Endodermal cell (in vitro differentiated cells): ENCODE measurements around the gene GBF1. TPM values are rescaled to one million over a fixed set of nuclear protein-coding genes. Genes with fewer than 3 reads are reported as not detected.
A peak's percentile ranks its signal among the peaks of the same experiment; 100 is the strongest.

Experiments used
- DNase-seq: peaks from one replicate; pipeline ENCODE4 v3.0.0-alpha.2; 2017
- H3K27ac ChIP-seq: 2 replicates; pipeline ENCODE4 v1.5.1; 2013; ENCODE audit warnings: mild to moderate bottlenecking, low read depth, low read length, moderate library complexity
- H3K27me3 ChIP-seq: 2 replicates; pipeline ENCODE4 v1.6.1; 2013; ENCODE audit warnings: mild to moderate bottlenecking, low read length, moderate library complexity; ENCODE audit not compliant: insufficient read depth, control insufficient read depth, poor library complexity, severe bottlenecking
- H3K36me3 ChIP-seq: 2 replicates; pipeline ENCODE4 v1.7.0; 2013; ENCODE audit warnings: mild to moderate bottlenecking, low read length, moderate library complexity; ENCODE audit not compliant: control insufficient read depth, insufficient read depth
- H3K4me1 ChIP-seq: one replicate; pipeline ENCODE4 v1.7.0; 2013; ENCODE audit warnings: low read length; ENCODE audit not compliant: control insufficient read depth, insufficient read depth
- H3K4me3 ChIP-seq: 2 replicates; pipeline ENCODE4 v1.5.1; 2013; ENCODE audit warnings: mild to moderate bottlenecking, low read length, moderate library complexity
- H3K9ac ChIP-seq: 2 replicates; pipeline ENCODE4 v1.6.1; 2013; ENCODE audit warnings: mild to moderate bottlenecking, low read length, moderate library complexity; ENCODE audit not compliant: poor library complexity, severe bottlenecking; ENCODE audit errors: extremely low read depth
- H3K9me3 ChIP-seq: 2 replicates; pipeline ENCODE4 v1.6.1; 2013; ENCODE audit warnings: mild to moderate bottlenecking, low read length, moderate library complexity; ENCODE audit not compliant: control insufficient read depth
- H3K27ac Mint-ChIP-seq: 2 replicates; pipeline ENCODE4 v1.8.0; 2020; ENCODE audit warnings: mixed read lengths
- H3K27me3 Mint-ChIP-seq: 2 replicates; pipeline ENCODE4 v1.8.0; 2021; ENCODE audit warnings: mild to moderate bottlenecking, mixed read lengths; ENCODE audit not compliant: insufficient read depth
- H3K36me3 Mint-ChIP-seq: 2 replicates; pipeline ENCODE4 v1.8.0; 2020; ENCODE audit warnings: low read depth, mixed read lengths
- H3K4me1 Mint-ChIP-seq: 2 replicates; pipeline ENCODE4 v1.8.0; 2020; ENCODE audit warnings: mixed read lengths
- H3K4me3 Mint-ChIP-seq: 2 replicates; pipeline ENCODE4 v1.8.0; 2020; ENCODE audit warnings: mild to moderate bottlenecking, moderate library complexity, mixed read lengths
- H3K9me3 Mint-ChIP-seq: 2 replicates; pipeline ENCODE4 v1.8.0; 2020; ENCODE audit warnings: mild to moderate bottlenecking, mixed read lengths
- WGBS, 2 experiments: methylation state at CpG; one replicate each; pipeline versions ENCODE4 v1.1.5 to v1.1.7; 2013; ENCODE audit warnings: missing lambda C conversion rate in 2 of 2, mixed read lengths in 1 of 2; ENCODE audit not compliant: insufficient coverage in 1 of 2, insufficient read length in 1 of 2; 5-methylcytosine and 5-hydroxymethylcytosine counted together
- total RNA-seq, 2 donors: library from RNA; stranded (reverse); fragmentation: NEBNext Ultra II Directional in 1 of 2; extraction: Animal tissue kit (Norgen Biotek cat#: 25700) in 1 of 2; gene quantifications; 2 replicates in 1 of 2; 3 replicates in 1 of 2; pipeline ENCODE4 v1.2.1, GENCODE V29; 2021
- TF ChIP-seq, protein P1 (sequence below): fragments of 200-600 bp; sonication (generic); conservative IDR thresholded peaks from 2 replicates; pipeline ENCODE4 v1.5.0; 2021; ENCODE audit warnings: antibody characterized with exemption, mild to moderate bottlenecking

The GBF1 gene
- total RNA-seq, 2 donors from 2014 or later = 31.1 to 31.4 TPM

DNA sequence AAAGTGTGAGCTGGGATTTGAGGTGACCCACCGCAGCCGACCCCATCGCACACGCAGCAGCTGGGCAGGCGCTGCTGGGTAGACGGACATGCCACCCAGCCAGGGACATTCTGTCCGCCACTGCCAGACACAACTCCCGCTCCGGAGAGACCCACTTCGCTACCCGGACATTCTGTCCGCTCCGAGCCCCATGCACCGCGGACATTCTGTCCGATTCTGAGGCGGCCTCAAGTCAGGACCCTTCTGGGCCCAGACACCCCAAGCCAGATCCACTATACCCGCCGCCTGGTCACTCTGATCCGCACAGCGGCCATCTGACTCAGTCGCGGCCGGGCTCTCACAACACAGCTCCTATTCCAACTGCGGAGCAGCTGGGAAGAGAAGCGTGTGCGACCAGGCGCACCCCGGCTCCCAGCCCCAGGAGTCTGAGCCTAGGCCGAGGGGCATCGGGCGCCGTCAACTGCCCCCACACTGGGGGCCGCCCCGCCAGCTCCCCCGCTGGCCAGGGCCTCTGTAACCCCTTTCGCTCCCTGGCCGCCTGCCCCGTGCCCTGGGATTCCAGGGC is 4.8 kb upstream of the GBF1 start:
- H3K9ac ChIP-seq = no peak overlapping the region
- Mint-ChIP-seq H3K9me3 (no peaks in the 10 kb centered on the region), H3K36me3 (no peaks in the 10 kb centered on the region), H3K4me1 (peaks cover 15% of the 10 kb centered on the region), H3K27me3 (peaks cover 85% of the 10 kb centered on the region), H3K4me3 (peak overlapping the region; percentile 51), H3K27ac (no peak overlapping the region)
- H3K9me3 ChIP-seq = no peaks in the 10 kb centered on the region
- H3K4me1 ChIP-seq = no peaks in the 10 kb centered on the region
- peak; percentile 69 for DNase-seq
- H3K4me3 ChIP-seq = peak overlapping the region; percentile 79
- H3K27me3 ChIP-seq = peaks cover 79% of the 10 kb centered on the region
- TF ChIP-seq, protein P1, sequence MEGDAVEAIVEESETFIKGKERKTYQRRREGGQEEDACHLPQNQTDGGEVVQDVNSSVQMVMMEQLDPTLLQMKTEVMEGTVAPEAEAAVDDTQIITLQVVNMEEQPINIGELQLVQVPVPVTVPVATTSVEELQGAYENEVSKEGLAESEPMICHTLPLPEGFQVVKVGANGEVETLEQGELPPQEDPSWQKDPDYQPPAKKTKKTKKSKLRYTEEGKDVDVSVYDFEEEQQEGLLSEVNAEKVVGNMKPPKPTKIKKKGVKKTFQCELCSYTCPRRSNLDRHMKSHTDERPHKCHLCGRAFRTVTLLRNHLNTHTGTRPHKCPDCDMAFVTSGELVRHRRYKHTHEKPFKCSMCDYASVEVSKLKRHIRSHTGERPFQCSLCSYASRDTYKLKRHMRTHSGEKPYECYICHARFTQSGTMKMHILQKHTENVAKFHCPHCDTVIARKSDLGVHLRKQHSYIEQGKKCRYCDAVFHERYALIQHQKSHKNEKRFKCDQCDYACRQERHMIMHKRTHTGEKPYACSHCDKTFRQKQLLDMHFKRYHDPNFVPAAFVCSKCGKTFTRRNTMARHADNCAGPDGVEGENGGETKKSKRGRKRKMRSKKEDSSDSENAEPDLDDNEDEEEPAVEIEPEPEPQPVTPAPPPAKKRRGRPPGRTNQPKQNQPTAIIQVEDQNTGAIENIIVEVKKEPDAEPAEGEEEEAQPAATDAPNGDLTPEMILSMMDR = no peak
- H3K27ac ChIP-seq = no peak overlapping the region
- WGBS, 2 experiments = 30% methylated on average over 9 to 39 of the region's 39 CpGs
- H3K36me3 ChIP-seq = no peaks in the 10 kb centered on the region

DNA sequence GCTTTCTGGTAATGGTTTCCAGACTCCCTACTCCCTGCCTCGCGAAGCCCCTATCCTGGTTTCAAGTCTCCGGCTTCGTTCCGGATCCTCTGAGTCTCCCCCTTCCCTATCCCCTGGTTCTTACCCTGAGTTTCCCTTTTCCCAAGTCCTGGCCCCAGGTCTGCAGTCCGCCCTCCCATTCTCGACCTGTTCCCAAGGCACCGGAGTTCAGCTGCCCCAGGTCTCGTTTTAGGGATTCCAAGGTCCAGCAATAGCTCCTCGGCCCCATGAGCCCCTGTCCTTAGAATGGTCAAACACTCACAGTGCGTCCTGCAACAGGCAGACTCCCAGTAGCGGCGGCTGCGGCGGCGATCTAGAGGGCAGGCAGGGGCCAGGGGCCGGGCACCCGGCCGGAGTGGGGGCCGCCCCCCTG is 4.3 kb upstream of the GBF1 start:
- no peak for DNase-seq
- Histone ChIP-seq H3K36me3 (no peaks in the 10 kb centered on the region), H3K27me3 (peaks cover 74% of the 10 kb centered on the region), H3K4me1 (no peaks in the 10 kb centered on the region), H3K27ac (no peak overlapping the region), H3K4me3 (peak overlapping the region; percentile 79), H3K9me3 (no peaks in the 10 kb centered on the region), H3K9ac (no peak overlapping the region)
- Mint-ChIP-seq H3K36me3 (no peaks in the 10 kb centered on the region), H3K9me3 (no peaks in the 10 kb centered on the region), H3K27me3 (peaks cover 80% of the 10 kb centered on the region), H3K27ac (no peak overlapping the region), H3K4me1 (peaks cover 15% of the 10 kb centered on the region), H3K4me3 (peak overlapping the region; percentile 51)
- WGBS, 2 experiments = 0 to 1% methylated on average over 11 to 20 of the region's 20 CpGs
- TF ChIP-seq, protein P1 = no peak

DNA sequence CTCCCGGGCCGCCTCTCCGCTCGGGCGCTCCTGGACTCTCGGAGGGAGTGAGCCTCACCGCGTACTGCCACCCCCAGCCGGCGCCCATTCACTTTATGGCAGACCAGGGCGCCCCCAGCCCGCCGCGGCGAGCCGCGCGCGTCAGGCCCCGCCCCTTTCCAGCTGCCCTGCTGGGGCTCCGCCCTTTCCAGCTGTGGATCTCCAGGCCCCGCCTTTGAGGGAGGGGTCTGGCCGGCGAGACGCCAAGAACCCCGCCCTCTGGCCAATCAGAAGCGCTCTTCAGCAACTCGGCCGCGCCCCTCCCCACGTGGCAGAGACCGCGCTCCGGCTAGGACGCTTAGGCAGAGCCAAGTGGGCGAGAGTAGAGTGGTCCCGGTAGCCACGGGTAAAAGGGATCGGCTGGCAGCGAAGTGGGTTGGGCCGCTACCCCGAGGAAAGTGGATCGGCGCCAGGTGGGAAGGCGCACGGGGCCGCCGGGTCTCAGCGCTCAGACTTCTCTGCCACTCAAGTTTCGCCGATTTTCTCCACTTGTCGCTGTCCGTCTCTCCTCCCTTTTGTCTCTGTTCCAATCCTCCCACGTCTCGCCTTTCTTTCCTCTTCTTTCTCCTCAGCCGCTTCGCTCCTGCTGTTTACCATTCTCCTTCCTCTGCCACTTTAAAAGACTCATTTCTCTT is 3.8 kb upstream of the GBF1 start, which contains the start of gene PITX3:
Gene PITX3 (minus strand): TSS at position 69 of the 674 bp plus-strand sequence. CDS start 9,432 bp downstream, outside the sequence.
- DNase-seq = peak; percentile 98
- Histone ChIP-seq H3K4me1 (no peaks in the 10 kb centered on the region), H3K9ac (peak within 1 kb of the TSS; percentile 34), H3K27me3 (peaks cover 69% of the 10 kb centered on the region), H3K9me3 (no peaks in the 10 kb centered on the region), H3K36me3 (no peaks in the 10 kb centered on the region), H3K27ac (no peak within 1 kb of the TSS), H3K4me3 (peak within 1 kb of the TSS; percentile 79)
- H3K4me3 Mint-ChIP-seq = peak within 1 kb of the TSS; percentile 51
- H3K36me3 Mint-ChIP-seq = no peaks in the 10 kb centered on the region
- H3K27ac Mint-ChIP-seq = no peak within 1 kb of the TSS
- peaks cover 74% of the 10 kb centered on the region for H3K27me3 Mint-ChIP-seq
- TF ChIP-seq, protein P1 = peak; percentile 23
- no peaks in the 10 kb centered on the region for H3K9me3 Mint-ChIP-seq
- peaks cover 21% of the 10 kb centered on the region for H3K4me1 Mint-ChIP-seq
- 1 to 2% methylated on average over 36 to 57 of the region's 57 CpGs for WGBS, 2 experiments
